Colonic mucosa (tissue), 4 donors: ENCODE results near the gene NEK10. TPM values are rescaled to one million over a fixed set of nuclear protein-coding genes. Genes with fewer than 3 reads are reported as not detected.
"Not testable (repeated sequence)": the region's sequence is repeated elsewhere in the genome, so short reads cannot be mapped to it uniquely, and the experiment has no call there.

ENCODE experiments used
- DNase-seq: peaks from one replicate; pipeline ENCODE4 v3.0.0-alpha.2; 2020
- H3K27ac ChIP-seq: fragments of 200-600 bp; one replicate; pipeline ENCODE4 v1.8.0; 2021
- H3K27me3 ChIP-seq: fragments of 200-600 bp; one replicate; pipeline ENCODE4 v1.8.0; 2021
- H3K36me3 ChIP-seq: fragments of 200-600 bp; one replicate; pipeline ENCODE4 v1.8.0; 2021
- H3K4me1 ChIP-seq: fragments of 200-600 bp; one replicate; pipeline ENCODE4 v1.8.0; 2021; ENCODE audit warnings: mild to moderate bottlenecking
- H3K4me3 ChIP-seq: fragments of 200-600 bp; one replicate; pipeline ENCODE4 v1.8.0; 2021
- H3K9ac ChIP-seq, 2 donors: one replicate each; pipeline ENCODE4 v1.7.0; 2013; ENCODE audit warnings: control low read depth in 2 of 2, low read depth in 2 of 2, low read length in 2 of 2
- H3K9me3 ChIP-seq: fragments of 200-600 bp; one replicate; pipeline ENCODE4 v1.8.0; 2021
- CTCF ChIP-seq: fragments of 200-600 bp; IDR thresholded peaks from one replicate; pipeline ENCODE4 v1.8.0; 2022; ENCODE audit warnings: antibody characterized with exemption, mild to moderate bottlenecking
- intact Hi-C: fragments of 100-400 bp; cut with DNase I; formaldehyde crosslinking; loops from one replicate; pipeline ENCODE4 v1.14.1; 2022
- total RNA-seq, 2 donors: library from RNA; stranded (reverse); fragmentation: NEBNext Ultra II Directional in 1 of 2; extraction: Animal tissue kit (Norgen Biotek cat#: 25700) in 1 of 2; gene quantifications; one replicate each; pipeline ENCODE4 v1.2.1, GENCODE V29; 2021
- donor health status: healthy.
- donor health status: DM: no; HTN: no; CAD: no.
- donor health status: DM: no; HTN: no; CAD: no.

NEK10 gene
- total RNA-seq, 2 donors from 2014 or later = 0.67 to 0.88 TPM

GRCh38 chr3:27290760-27291159 is 78.4 kb downstream of the NEK10 start:
- DNase-seq = no peak
- Histone ChIP-seq H3K27ac (no peak overlapping the region), H3K27me3 (no peaks in the 10 kb centered on the region), H3K36me3 (no peaks in the 10 kb centered on the region), H3K9me3 (no peaks in the 10 kb centered on the region), H3K4me3 (no peak overlapping the region), H3K9ac (no peak overlapping the region), H3K4me1 (no peaks in the 10 kb centered on the region)
- no peak for TF ChIP-seq CTCF
- intact Hi-C loops = no loop called here

GRCh38 chr3:27289769-27290413 is 79.3 kb downstream of the NEK10 start:
- no peak for TF ChIP-seq CTCF
- H3K36me3 ChIP-seq = no peaks in the 10 kb centered on the region
- no peak overlapping the region for H3K27ac ChIP-seq
- H3K9ac ChIP-seq = no peak overlapping the region
- H3K27me3 ChIP-seq = no peaks in the 10 kb centered on the region
- no peaks in the 10 kb centered on the region for H3K4me1 ChIP-seq
- intact Hi-C loops = no loop called here
- H3K4me3 ChIP-seq = no peak overlapping the region
- DNase-seq = no peak
- no peaks in the 10 kb centered on the region for H3K9me3 ChIP-seq

- no peak overlapping the region for H3K27ac ChIP-seq
- no peak overlapping the region for H3K9ac ChIP-seq
- H3K4me3 ChIP-seq = no peak overlapping the region
- intact Hi-C loops = no loop called here
- no peak for DNase-seq
- no peak for TF ChIP-seq CTCF
- no peaks in the 10 kb centered on the region for H3K4me1 ChIP-seq
- no peaks in the 10 kb centered on the region for H3K36me3 ChIP-seq
- no peaks in the 10 kb centered on the region for H3K27me3 ChIP-seq
- H3K9me3 ChIP-seq = no peaks in the 10 kb centered on the region
Observed at GRCh38 chr3:27287052-27287451, 82.1 kb downstream of the NEK10 start.

- H3K27ac ChIP-seq, H3K4me3 ChIP-seq, H3K4me1 ChIP-seq, H3K27me3 ChIP-seq, H3K9me3 ChIP-seq, intact Hi-C loops, H3K9ac ChIP-seq, DNase-seq, H3K36me3 ChIP-seq: not testable (repeated sequence)
Observed at GRCh38 chr3:27286467-27286866, 82.7 kb downstream of the NEK10 start.

- TF ChIP-seq CTCF = no peak
- Histone ChIP-seq H3K27ac (no peak overlapping the region), H3K27me3 (no peaks in the 10 kb centered on the region), H3K9ac (no peak overlapping the region), H3K36me3 (no peaks in the 10 kb centered on the region), H3K9me3 (no peaks in the 10 kb centered on the region), H3K4me1 (no peaks in the 10 kb centered on the region), H3K4me3 (no peak overlapping the region)
- intact Hi-C loops = no loop called here
- no peak for DNase-seq
Observed at GRCh38 chr3:27285668-27286067, 83.5 kb downstream of the NEK10 start.

- no peak overlapping the region for H3K4me3 ChIP-seq
- H3K4me1 ChIP-seq = no peaks in the 10 kb centered on the region
- no peak for TF ChIP-seq CTCF
- no peak overlapping the region for H3K9ac ChIP-seq
- H3K27ac ChIP-seq = no peak overlapping the region
- no peaks in the 10 kb centered on the region for H3K9me3 ChIP-seq
- no peaks in the 10 kb centered on the region for H3K27me3 ChIP-seq
- DNase-seq = no peak
- intact Hi-C loops = no loop called here
- H3K36me3 ChIP-seq = no peaks in the 10 kb centered on the region
Observed at GRCh38 chr3:27281671-27282150, 87.5 kb downstream of the NEK10 start.
